Brain microvascular endothelial cell (primary cell): Measurements from ENCODE around the gene C1orf159.
A peak's percentile ranks its signal among the peaks of the same experiment; 100 is the strongest.

Experiments
- DNase-seq: peaks from one replicate; pipeline ENCODE4 v3.0.0-alpha.2; 2020
- H3K27ac ChIP-seq: fragments of 250-450 bp; sonication (Bioruptor Pico); 2 replicates; pipeline ENCODE4 v1.5.1; 2020; ENCODE audit warnings: mild to moderate bottlenecking, moderate library complexity
- H3K27me3 ChIP-seq: fragments of 250-450 bp; sonication (Bioruptor Pico); replicated peaks from 2 replicates; pipeline ENCODE4 v1.5.1; 2020; ENCODE audit warnings: mild to moderate bottlenecking
- H3K36me3 ChIP-seq: fragments of 250-450 bp; sonication (Bioruptor Pico); replicated peaks from 2 replicates; pipeline ENCODE4 v1.5.1; 2020; ENCODE audit warnings: mild to moderate bottlenecking
- H3K4me3 ChIP-seq: 2 replicates; pipeline ENCODE4 v1.5.1; 2011; ENCODE audit warnings: low read depth, mild to moderate bottlenecking, control low read depth, low read length, moderate library complexity
- CTCF ChIP-seq: IDR thresholded peaks from 2 replicates; pipeline ENCODE4 v1.5.1; 2011; ENCODE audit warnings: low read depth, mild to moderate bottlenecking, moderate library complexity, low read length, control low read depth, inconsistent platforms; ENCODE audit errors: missing control alignments
- in situ Hi-C: cut with HindIII; loops from 2 replicates; pipeline ENCODE4 v1.10.0; 2017; ENCODE audit warnings: low sequenced_read_pairs, low pct_ligation_motif_present

The C1orf159 gene

GRCh38 chr1:1038694-1039093 is 77.2 kb downstream of the C1orf159 start:
- TF ChIP-seq CTCF, result no peak
- in situ Hi-C loops, result no loop called here
- no peak overlapping the region for H3K4me3 ChIP-seq
- no peaks in the 10 kb centered on the region for H3K27me3 ChIP-seq
- peaks cover 22% of the 10 kb centered on the region for H3K36me3 ChIP-seq
- DNase-seq, result no peak
- no peak overlapping the region for H3K27ac ChIP-seq

GRCh38 chr1:1037366-1038327 is 78.2 kb downstream of the C1orf159 start:
- H3K27me3 ChIP-seq, result no peaks in the 10 kb centered on the region
- in situ Hi-C loops, result no loop called here
- DNase-seq, result no peak
- H3K36me3 ChIP-seq, result peaks cover 19% of the 10 kb centered on the region
- TF ChIP-seq CTCF, result no peak
- no peak overlapping the region for H3K4me3 ChIP-seq
- H3K27ac ChIP-seq, result no peak overlapping the region

- Histone ChIP-seq H3K27ac (no peak overlapping the region), H3K27me3 (no peaks in the 10 kb centered on the region), H3K4me3 (no peak overlapping the region), H3K36me3 (peaks cover 9% of the 10 kb centered on the region)
- TF ChIP-seq CTCF, result peak; percentile 17
- in situ Hi-C loops, result no loop called here
- DNase-seq, result no peak
Observed at GRCh38 chr1:1035291-1035943, 80.5 kb downstream of the C1orf159 start.

GRCh38 chr1:1034439-1034781 is 81.5 kb downstream of the C1orf159 start:
- no peaks in the 10 kb centered on the region for H3K27me3 ChIP-seq
- peaks cover 9% of the 10 kb centered on the region for H3K36me3 ChIP-seq
- no peak for DNase-seq
- TF ChIP-seq CTCF, result no peak
- in situ Hi-C loops, result no loop called here
- no peak overlapping the region for H3K4me3 ChIP-seq
- no peak overlapping the region for H3K27ac ChIP-seq

GRCh38 chr1:1033731-1034438 is 82.0 kb downstream of the C1orf159 start:
- peak overlapping the region; percentile 12 for H3K4me3 ChIP-seq
- no peaks in the 10 kb centered on the region for H3K27me3 ChIP-seq
- no peak for DNase-seq
- no peak overlapping the region for H3K27ac ChIP-seq
- in situ Hi-C loops, result no loop called here
- peaks cover 9% of the 10 kb centered on the region for H3K36me3 ChIP-seq
- TF ChIP-seq CTCF, result no peak
